Fibroblast of pulmonary artery (primary cell): ENCODE data around the gene ARHGAP45.
A peak's percentile ranks its signal among the peaks of the same experiment; 100 is the strongest.

ENCODE experiments used
- DNase-seq: peaks from one replicate; pipeline ENCODE4 v3.0.0-alpha.2; 2010; ENCODE audit warnings: low read depth
- H3K4me3 ChIP-seq: replicated peaks from 2 replicates; pipeline ENCODE4 v1.5.1; 2011; ENCODE audit warnings: low read depth, mild to moderate bottlenecking, control low read depth, low read length, moderate library complexity
- CTCF ChIP-seq: IDR thresholded peaks from 2 replicates; pipeline ENCODE4 v1.5.1; 2011; ENCODE audit warnings: mild to moderate bottlenecking, control low read depth, low read length, inconsistent platforms; ENCODE audit errors: missing control alignments

Gene ARHGAP45

GRCh38 chr19:1103132-1103707 is 36.3 kb downstream of the ARHGAP45 start:
- no peak for TF ChIP-seq CTCF
- DNase-seq, result no peak
- no peak overlapping the region for H3K4me3 ChIP-seq

GRCh38 chr19:1103708-1104310 is 36.8 kb downstream of the ARHGAP45 start, which contains the start of gene GPX4:
TSS of gene GPX4 (plus strand) at chr19:1103994. CDS start at chr19:1104044, 50 bp downstream.
- peak; percentile 100 for DNase-seq
- TF ChIP-seq CTCF, result no peak
- peak within 1 kb of the TSS; percentile 71 for H3K4me3 ChIP-seq

DNA sequence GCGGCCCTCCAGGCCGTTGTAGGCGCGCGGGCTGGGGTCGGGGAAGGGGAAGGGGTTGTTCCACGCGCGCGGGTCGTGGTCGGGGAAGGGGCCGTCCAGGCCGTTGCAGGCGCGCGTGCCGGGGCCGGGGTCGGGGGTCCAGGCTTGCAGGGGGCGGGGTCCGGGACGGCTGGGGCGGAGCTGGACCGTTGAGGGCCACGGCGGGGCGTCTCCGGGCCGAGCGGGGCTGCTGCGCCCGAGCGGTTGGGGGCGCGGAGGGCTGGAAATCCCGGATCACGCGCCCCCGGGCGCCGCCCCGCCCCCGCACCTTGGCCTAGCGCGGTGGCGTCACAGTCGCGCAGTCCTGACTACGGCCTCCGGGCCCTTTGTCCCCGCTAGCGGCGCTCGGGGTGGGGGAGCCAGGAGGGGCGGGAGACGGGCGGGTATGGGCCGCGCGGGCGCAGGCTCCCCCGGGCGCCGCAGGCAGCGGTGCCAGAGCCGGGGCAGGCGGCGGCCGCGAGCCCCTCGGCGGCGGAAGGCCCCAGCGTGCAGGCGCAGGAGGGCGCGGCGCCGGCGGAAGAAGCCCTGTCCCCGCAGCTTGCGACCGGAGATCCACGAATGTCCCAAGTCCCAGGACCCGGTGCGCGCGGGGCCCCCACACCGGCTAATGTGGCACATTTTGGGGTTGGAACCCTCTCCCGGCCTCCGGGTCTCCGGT is 37.5 kb downstream of the ARHGAP45 start:
- H3K4me3 ChIP-seq, result peak overlapping the region; percentile 71
- DNase-seq, result peak; percentile 72
- no peak for TF ChIP-seq CTCF

DNA sequence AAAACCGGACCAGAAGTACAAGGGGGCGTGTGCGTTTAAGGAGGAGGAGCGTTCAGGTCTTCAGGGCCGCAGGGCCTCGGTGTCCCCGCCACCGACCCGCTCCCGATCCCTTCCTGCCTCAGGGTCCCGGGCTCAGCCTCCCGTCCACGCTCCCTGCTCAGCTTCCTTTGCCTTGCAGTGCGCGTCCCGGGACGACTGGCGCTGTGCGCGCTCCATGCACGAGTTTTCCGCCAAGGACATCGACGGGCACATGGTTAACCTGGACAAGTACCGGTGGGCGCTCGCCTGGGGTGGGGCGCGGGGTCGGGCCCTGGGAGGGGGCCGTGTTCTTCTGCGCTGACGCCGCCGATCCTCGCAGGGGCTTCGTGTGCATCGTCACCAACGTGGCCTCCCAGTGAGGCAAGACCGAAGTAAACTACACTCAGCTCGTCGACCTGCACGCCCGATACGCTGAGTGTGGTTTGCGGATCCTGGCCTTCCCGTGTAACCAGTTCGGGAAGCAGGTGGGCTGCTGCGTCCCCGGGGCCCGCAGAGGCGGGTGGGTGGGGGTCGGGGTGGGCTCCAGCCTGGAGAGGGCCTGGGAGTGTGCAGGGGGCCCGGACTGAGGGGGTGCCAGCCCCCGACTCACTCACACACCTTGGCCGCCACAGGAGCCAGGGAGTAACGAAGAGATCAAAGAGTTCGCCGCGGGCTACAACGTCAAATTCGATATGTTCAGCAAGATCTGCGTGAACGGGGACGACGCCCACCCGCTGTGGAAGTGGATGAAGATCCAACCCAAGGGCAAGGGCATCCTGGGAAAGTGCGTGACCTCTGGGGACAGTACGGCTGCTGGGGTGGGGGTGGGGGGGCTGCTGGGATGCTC is 38.3 kb downstream of the ARHGAP45 start:
- H3K4me3 ChIP-seq, result peak overlapping the region; percentile 71
- peak; percentile 56 for DNase-seq
- no peak for TF ChIP-seq CTCF

DNA sequence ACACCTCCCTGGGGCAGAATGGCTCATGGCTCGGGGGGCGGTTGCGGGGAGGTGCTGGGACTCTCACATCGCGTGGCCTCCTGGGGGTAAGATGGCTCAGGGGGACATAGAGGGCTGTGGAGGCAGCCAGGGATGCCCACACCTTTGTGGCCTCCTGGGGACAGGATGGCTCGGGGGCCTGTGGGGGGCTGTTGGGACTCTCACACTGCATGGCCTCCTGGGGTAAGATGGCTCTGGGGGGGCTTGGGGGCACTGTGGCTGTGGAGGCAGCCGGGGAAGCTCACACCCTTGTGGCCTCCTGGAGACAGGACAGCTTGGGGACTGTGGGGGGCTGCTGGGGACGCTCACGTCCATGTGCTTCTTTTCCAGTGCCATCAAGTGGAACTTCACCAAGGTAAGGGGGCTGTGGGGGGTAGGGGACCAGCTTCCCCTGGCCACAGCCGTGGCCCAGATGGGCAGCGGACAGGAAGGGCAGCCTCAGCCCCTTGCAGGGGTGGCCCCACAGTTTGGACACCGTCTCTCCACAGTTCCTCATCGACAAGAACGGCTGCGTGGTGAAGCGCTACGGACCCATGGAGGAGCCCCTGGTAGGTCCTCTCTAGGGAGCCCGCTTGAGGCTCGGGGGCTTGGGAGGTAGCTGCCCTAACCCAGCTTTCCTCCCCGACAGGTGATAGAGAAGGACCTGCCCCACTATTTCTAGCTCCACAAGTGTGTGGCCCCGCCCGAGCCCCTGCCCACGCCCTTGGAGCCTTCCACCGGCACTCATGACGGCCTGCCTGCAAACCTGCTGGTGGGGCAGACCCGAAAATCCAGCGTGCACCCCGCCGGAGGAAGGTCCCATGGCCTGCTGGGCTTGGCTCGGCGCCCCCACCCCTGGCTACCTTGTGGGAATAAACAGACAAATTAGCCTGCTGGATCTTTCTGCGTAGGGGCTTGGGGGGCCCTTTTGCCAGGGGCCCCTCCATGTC is 39.2 kb downstream of the ARHGAP45 start:
- TF ChIP-seq CTCF, result no peak
- H3K4me3 ChIP-seq, result peak overlapping the region; percentile 71
- no peak for DNase-seq
